SW480 (cell line): ENCODE measurements around the gene GMCL2.
"Not testable (repeated sequence)": the region's sequence is repeated elsewhere in the genome, so short reads cannot be mapped to it uniquely, and the experiment has no call there.

Experiments
- DNase-seq: peaks from one replicate; pipeline ENCODE4 v3.0.0-alpha.2; 2016; ENCODE audit warnings: low spot score

GMCL2 gene

DNA sequence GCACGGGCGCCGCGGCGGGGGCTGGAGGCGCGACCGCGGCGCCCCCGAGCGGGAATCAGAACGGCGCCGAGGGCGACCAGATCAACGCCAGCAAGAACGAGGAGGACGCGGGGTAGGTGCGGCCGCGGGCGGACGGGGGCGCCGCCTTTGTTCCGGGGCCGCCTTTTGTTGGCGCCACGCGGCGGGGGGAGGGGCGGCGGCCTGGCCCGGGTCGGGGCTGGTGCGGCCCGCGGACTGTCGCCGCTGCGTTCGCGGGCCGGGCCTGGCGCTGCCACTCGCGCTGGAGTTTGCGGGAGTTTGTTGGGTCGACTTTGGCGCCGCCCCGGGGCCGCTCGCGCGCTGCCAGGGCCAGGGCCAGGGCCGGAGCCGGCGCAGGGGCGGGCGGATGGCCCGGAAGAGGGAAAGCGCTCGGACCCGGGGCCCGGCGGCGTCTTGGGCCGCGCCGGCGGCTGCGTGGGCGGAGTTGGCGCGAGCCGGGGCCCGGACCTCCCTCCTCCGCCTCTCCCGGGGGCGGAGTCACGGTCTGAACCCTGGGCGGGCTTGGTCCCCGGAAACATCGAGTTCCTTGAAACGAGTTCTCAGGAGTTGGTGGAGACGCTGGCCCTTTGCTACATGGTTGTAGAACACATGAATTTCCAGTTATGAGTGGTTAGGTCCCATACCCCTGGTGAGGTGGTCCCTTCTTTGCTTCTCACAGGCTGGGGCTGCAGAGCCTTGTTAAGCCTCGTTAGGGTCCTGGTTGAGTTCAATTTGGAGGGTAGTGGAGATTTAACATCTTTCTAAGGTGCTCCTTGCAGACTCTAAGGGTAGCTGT, 18.0 kb upstream of the GMCL2 start:
- peak; percentile 58 for DNase-seq

DNA sequence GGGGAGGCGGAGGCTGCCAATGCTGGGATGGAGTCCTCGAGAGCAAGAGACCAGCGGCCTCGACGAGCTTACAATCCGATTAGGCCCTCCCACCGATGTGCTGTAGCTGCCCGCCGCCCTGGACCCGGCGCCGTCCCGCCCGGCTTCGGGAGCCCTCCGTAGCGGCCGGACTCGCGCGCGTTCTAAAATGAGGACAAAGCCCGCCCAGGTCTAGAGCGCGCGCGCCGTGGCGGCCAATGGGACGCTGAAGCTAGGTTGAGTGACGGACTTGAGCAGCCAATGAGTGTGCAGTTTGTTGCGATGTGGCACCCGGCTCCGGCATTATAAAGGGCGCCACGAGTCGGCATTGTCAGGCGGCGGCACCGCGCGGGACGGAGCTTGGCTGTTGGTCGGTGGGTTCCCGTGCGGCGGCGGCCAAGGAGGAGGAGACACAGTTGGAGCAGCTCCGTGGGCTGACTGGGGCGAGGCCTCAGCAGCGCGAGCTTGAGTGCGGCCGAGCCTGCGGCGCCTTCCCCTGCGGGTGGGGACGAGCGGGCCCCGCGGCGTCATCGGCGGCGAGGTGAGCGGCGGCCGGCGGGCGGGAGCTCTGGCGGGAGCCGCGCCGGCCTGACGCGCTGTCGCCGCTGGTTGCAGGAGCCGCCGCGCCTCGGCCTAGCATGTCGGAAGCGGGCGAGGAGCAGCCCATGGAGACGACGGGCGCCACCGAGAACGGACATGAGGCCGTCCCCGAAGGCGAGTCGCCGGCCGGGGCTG, 17.2 kb upstream of the GMCL2 start, which contains the start of gene HNRNPAB:
TSS of gene HNRNPAB (plus strand) at position 352 of the 753 bp plus-strand sequence. CDS start at position 657, 305 bp downstream.
- DNase-seq = peak; percentile 94

DNA sequence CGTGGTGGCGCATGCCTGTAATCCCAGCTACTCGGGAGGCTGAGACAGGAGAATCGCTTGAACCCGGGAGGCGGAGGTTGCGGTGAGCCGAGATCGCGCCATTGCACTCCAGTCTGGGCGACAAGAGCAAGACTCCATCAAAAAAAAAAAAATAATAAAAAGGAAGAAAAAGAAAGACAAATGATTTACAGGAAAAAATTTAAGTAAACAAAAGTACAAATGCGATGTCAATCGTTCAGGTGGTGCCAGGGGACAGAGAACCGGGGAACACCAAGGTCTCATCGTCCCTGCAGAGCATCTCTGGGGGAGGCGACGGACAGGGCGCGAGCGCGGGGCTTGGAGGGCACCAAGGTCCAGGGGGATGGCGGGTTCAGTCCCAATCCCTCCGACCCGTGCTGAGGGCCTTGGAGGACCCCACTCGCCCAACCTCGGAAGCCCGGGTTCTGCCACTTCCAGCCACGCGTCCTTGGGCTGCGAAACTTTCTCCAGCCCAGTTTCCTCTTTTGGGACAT, 16.6 kb upstream of the GMCL2 start:
- DNase-seq = no peak

DNA sequence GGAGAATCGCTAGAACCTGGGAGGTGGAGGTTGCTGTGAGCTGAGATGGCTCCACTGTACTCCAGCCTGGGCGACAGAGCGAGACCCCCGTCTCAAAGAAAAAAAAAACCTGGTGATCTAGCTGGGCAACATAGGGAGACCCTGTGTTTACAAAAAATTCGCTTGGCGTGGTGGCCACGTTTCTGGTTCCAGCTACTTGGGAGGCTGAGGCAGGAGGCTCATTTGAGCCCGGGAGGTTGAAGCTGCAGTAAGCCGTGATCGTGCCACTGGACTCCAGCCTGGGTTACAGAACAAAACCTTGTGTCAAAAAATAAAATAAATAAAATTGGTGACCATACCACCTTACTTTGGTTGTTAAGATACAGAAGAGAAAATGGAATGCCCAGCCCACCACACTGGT, 15.4 kb upstream of the GMCL2 start:
- no peak for DNase-seq

DNA sequence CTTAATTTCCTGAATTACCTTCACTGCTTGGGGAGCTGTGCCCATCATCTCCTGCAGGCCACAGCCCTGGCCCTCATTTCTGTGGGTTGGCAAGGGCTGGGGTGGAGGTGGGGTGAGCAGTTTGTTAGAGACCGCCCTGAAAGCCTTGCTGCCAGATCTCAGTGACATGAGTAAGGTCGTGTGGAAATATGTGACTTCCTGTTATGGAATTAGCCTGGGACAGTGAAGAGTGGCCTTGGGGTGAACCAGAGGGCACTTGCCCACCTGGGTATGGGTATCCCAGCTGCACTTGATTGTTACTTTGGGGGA, 14.7 kb upstream of the GMCL2 start:
- DNase-seq = no peak

DNA sequence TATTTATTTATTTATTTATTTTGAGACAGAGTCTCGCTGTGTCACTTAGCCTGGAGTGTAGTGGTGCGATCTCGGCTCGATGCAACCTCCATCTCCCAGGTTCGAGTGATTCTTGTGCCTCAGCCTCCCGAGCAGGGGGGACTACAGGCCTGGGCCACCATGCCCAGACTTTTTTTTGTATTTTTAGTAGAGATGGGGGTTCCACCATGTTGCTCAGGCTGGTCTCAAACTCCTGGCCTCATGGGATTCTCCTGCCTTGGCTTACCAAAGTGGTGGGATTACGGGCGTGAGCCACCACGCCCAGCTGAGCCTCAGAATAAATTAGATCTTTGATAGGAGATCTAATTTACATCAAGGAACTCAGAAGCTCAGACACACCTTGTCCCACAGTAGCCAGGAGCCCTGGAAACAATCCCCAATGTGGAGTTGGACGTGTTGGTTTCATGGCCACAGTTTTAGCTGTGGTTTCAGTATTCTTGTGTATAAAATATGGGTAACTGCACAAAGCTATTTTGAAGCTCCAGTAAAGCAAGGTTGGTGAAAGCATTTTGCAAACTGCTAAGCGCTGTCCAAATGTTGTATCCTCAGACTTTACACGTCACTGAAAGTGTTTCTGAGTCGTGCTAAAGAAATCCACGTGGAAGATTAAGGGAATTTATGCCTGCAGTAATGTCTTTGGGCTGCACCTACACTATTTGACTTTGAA, 14.2 kb upstream of the GMCL2 start:
- no peak for DNase-seq

DNA sequence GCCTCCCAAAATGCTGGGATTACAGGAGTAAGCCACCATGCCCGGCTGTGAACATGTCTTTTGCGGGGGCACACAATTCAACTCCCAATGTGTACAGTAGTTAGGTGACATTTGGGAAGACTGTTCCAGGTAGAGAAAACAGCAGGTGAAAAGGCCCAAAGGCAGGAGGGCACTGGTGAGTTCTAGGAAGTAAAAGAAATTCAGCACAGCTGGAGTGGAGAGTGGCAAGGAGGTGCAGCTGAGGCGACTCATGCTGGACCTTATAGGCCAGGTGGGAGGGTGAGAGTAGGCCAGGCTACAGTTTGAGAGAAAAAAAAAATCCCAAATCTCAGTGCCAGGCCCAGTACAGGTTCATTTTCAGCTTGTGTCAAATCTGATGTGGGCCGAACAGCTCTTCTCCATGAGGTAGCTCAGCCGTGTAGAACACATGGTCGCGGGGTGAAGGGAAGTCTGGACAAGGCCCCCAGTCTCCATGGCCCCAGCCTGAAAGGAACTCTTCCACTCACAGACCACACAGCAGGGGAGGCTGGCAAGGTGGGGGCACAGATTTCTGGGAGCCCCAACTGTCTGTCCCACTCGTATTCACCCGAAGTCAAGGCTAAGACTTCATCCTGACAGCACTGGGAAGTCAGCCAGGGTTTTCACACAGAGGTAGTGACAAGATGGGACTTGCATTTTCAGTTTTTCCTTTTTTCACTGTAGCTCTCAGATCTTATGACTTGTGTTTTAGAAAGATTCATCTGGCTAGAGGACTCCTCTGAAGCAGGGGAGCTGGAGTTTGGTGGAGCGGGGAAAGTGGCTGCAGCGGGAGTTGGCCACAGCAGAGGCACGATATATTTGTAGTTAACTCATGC, 12.6 kb upstream of the GMCL2 start:
- no peak for DNase-seq

DNA sequence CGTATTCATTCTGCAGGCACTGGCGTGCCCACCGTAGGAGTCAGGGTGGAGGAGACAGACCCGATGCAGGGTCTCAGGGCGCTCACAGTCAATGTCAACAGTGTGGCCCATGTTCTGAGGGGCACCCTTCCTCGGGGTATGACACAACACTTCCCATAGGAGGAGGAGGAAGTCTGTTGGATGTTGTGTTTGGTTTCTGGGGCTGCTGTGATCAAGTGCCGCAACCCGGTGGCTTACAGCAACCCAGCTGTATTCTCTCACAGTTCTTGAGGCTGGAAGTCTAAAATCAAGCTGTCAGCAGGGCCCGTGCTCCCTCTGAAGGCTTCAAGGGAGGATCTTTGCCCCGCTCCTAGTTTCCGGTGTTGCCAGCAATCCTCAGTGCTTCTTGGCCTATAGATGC, 11.5 kb upstream of the GMCL2 start:
- DNase-seq = no peak

DNA sequence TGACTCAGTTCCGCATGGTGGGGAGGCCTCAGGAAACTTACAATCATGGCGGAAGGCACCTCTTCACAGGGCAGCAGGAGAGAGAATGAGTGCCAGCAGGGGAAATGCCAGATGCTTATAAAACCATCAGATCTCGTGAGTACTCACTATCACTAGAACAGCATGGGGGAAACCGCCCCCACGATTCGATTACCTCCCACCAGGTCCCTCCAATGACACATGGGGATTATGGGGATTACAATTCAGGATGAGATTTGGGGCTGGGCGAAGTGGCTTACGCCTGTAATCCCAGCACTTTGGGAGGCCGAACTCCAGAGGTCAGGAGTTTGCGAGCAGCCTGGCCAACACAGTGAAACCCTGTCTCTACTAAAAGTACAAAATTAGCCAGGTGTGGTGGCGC, 11.0 kb upstream of the GMCL2 start:
- not testable (repeated sequence) for DNase-seq

DNA sequence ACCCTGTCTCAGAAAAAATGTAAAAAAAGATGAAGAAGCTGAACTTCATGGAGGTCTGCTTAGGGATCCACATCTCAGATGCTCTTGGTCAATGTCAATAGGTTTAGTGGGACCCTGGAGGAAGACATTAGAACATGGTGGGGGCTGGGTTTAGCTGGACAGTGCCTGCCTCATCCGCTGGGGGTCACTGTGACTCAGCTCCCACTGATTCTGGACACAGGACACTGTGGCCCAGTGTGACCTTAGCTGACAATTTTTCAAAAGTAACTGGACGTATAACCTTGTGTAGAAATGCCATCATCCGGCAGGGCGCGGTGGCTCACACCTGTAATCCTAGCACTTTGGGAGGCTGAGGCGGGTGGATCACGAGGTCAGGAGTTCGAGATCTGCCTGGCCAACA, 9.8 kb upstream of the GMCL2 start:
- no peak for DNase-seq

DNA sequence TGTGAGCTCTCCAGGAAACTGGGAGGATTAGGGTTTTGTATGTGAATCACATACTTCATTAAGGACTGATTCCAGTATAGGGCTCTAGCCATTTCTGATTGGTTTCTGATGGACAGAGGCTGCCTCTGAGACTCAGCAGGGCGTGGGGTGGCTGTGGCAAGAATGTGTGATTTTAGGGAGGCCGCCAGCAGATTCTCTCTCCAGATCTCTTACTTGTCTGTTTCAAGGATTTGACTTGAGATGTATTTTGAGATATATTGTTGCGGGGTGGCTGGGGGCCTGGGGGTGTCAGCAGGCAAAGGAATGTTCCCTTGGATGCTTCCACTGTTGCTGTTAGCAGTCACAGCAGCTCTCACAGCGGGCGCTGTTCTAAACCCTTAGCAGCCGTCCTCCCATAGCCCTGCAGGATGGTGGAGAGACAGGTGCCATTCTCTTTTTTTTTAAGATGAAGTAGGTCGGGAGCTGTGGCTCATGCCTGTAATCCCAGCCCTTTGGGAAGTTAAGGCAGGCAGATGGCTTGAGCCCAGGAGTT, 9.2 kb upstream of the GMCL2 start:
- DNase-seq = no peak

DNA sequence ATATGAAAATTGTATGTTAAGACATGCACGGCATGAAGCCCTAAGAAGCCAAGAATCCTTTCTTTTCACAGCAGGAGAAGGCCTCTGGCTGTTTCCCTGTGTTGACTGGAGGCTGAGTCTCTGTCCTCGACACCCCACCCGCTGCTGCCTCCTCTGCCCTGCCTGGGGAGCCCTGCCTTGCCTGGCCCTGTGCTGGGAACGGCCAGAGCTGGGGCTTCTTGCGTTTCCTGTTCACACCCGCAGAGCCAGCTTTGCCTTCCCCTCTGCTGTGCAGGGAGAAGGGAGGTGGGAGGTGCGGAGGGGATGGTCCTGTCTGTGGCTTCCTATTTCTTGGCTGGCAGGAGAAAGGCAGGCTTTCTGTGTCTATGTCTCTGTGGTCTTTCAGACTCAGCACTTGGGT, 6.9 kb upstream of the GMCL2 start:
- no peak for DNase-seq

DNA sequence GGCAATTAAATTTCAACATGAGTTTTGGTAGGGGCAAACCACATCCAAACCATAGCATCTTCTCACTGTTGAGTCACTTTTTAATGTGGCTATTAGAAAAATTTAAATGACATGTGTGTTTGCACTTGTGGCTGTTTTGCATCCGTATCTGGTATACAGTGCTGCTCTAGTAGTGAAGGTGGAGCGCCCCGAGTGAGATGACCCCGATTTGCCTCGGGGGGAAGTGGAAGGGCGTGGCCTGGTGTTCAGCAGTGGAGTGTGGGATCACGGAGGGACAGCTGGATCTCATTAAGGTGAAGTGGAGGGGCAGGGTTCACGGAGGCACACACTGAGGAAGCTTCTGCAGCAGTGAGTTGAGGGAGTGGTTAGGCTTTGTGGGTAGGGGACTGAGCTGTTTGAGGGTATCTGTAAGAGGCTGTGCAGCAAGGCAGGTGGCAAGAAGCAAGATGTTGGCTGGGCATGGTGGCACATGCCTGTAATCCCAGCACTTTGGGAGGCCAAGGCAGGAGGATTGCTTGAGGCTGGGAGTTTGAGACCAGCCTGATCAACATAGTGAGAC, 6.2 kb upstream of the GMCL2 start:
- no peak for DNase-seq

DNA sequence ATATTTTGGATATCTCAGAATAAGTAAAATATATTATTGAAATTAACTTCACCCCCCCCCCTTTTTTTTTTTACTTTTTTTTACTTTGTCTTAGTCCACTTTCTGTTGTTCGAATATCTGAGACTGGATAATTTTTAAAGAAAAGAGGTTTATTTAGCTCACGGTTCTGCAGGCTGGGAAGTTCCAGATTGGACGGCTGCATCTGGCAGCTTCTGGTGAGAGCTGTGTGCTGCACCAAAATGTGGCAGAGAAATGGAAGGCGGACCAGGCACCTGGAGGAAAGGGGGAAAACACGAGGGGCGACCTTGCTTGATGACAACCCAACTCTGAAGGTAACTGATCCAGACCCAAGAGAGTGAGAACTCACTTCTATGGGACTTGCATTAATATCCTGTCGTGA, 5.6 kb upstream of the GMCL2 start:
- no peak for DNase-seq

DNA sequence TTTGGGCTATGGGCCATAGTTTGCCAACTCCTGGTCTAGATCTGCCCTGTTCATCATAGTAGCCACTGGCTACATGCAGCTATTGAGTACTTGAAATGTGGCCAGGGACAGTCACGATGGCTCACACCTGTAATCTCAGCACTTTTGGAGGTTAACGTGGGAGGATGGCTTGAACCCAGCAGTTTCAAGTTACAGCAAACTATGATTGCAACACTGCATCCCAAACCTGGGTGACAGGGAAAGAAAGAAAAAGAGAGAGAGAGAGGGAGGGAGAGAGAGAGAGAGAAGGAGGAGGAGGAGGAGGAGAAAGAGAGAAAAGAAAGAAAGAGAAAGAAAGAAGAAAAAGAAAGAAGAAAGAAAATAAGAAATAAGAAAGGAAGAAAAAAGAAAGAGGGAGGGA, 5.1 kb upstream of the GMCL2 start:
- DNase-seq = no peak

DNA sequence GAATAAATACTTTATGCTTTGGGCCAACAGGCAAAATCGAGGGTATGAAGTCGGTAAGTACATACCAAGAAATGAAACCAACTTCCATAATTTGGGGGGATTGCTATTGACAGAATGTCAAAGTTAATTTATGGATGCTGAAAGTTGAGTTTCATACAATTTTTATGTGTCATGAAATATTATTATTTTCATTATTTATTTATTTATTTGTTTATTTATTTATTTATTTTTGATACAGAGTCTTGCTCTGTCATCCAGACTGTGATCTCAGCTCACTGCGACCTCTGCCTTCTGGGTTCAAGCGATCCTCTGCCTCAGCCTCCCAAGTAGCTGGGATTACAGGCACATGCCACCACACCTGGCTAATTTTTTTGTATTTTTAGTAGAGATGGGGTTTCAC, 4.5 kb upstream of the GMCL2 start:
- DNase-seq = no peak

DNA sequence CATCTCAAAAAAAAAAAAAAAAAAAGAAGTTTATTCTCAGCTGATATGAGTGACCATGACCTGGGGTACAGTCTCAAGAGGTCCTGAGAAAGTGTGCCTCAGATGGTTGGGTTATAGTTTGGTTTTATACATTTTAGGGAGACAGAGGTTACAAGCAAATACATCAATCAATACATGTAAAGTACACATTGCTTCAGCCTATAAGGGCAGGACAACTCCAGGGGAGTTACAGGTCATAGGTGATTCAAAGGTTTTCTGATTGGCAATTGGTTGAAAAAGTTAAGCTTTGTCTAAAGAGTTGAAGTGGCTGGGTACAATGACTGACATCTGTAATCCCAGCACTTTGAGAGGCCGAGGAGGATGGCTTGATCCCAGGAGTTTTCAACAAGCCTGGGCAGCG, 2.3 kb upstream of the GMCL2 start:
- DNase-seq = no peak

DNA sequence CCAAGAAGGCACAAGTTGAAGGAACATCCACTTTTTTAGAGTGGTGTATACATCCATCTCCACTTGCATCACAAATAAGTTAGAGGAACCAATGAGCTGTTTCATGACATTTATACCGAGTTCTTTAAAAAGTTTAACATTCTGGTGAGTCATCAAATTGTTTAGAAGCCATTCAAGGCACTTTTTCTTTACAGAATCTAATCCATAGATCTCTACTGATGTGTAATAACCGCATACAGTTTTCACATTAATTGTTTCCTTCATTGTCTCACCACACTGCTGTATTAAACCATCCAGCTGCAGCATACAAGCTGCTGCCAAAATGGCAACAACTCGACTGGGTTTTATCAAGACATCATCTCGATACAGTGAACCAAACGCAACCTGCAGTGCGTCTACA, 744 bp downstream of the GMCL2 start:
- no peak for DNase-seq

DNA sequence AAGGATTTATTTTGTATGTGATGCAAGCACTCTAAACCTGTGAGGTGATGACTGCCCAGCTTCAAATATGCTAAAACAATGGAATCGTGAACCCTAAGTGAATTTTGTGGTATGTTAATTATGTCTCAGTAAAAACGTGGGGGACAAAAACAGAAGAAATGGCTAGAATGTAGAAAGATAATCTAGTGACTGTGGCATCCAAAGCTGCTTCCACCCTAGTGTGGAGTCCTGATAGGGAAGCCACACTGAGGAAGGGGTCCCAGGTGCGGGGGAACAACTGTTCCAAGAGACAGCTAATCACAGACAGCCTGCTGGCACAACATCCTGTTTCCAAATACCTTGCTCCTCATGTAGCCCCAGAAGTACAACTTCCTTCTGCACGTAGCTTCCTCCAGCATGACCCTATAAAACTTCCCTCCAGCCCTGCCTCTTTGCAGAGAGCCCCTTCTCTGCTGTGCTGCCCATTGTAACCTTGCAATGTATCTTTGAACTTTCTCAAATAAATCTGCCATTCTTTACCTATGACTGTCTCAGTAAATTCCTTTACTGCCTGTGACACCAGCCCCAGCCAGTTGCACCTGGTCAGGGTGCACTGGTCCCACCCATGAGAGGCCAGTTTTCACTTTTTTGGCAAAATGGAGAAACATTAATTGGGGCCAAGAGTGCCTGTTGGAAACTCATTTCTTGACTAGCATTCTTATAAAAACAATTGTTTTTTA, 4.9 kb downstream of the GMCL2 start:
- DNase-seq = no peak

DNA sequence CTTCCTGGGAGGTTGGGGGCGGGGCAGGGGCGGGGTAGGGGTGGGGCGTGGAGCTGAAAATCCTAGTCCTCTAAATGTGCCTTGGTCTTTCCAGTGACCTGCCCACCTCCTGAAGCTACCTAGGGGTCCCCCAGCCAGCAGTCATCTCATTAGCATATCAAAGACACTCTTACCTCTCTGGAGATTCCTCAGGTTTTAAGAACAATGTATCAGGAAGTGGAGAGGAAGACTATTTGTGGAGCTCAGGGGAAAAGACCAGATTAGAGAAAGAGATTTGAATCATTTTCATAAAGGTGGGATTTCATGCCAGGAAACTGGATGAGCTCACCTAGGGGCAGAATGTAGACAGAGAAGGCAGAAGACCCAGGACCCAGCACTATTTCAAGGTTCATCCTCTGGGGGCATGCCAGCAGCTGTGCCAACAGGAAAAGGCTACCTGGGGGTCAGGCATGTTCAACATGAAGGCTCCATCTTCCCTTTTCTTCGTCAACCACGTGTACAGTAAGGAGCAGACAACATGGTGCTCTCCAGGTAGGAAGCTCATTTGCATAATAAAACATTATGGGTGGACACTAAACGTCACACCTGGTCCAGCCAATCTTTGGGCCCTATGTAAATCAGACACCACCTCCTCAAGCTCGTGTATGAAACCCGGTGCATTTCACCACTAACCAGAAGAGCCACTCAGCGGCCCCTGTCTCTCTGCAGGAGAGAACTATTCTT, 6.9 kb downstream of the GMCL2 start:
- DNase-seq = no peak
